ENCODE results near the gene RPL21. TPM values are rescaled to one million over a fixed set of nuclear protein-coding genes. Genes with fewer than 3 reads are reported as not detected.

RPL21 gene
- polyA plus RNA-seq, 3 donors = 1,311 to 1,781 (median 1,417) TPM

- H3K36me3 ChIP-seq (replicated peaks in 1 of 2; ENCODE audit: control insufficient read depth in 1 of 2, insufficient read depth in 2 of 2, low read length in 2 of 2) = no peaks in the 10 kb centered on the region
- no peaks in the 10 kb centered on the region for H3K4me1 ChIP-seq (ENCODE audit: control insufficient read depth in 1 of 2, insufficient read depth in 2 of 2, low read length in 2 of 2)
- TF ChIP-seq CTCF (IDR thresholded peaks at IDR 0.05) = no peak
- Mint-ChIP-seq H3K9me3 (peaks cover 0 to 2% (median 0%) of the 10 kb centered on the region in 7 donors), H3K4me1 (peaks cover 7% of the 10 kb centered on the region), H3K4me3 (no peak overlapping the region), H3K27me3 (ENCODE audit: low read depth in 3 of 3) (peaks cover 0 to 2% (median 0%) of the 10 kb centered on the region in 3 donors), H3K36me3 (no peaks in the 10 kb centered on the region), H3K27ac (no peak overlapping the region)
- no peak overlapping the region for H3K9ac ChIP-seq (ENCODE audit: insufficient read depth, low read length, poor library complexity, severe bottlenecking)
- no peak overlapping the region for H2AFZ ChIP-seq (ENCODE audit: insufficient read depth, low read depth, low read length, poor library complexity, severe bottlenecking)
- H3K4me2 ChIP-seq (replicated peaks; ENCODE audit: extremely low read depth, low read length, poor library complexity, severe bottlenecking) = no peak overlapping the region
- intact Hi-C loops (cut with micrococcal nuclease) = no loop called here
- no peak overlapping the region for H3K27ac ChIP-seq (ENCODE audit: low read depth in 1 of 2, low read length in 2 of 2)
- no peaks in the 10 kb centered on the region for H3K79me2 ChIP-seq (ENCODE audit: insufficient read depth, low read length)
- no peaks in the 10 kb centered on the region for H3K9me3 ChIP-seq (replicated peaks in 1 of 2; ENCODE audit: control insufficient read depth in 1 of 2, insufficient read depth in 1 of 2, low read length in 2 of 2)
- H4K20me1 ChIP-seq (ENCODE audit: insufficient read depth, low read length) = no peaks in the 10 kb centered on the region
- DNase-seq = no peak
- H3K27me3 ChIP-seq (ENCODE audit: control insufficient read depth in 2 of 2, insufficient read depth in 2 of 2, low read length in 2 of 2) = no peaks in the 10 kb centered on the region
- H3K4me3 ChIP-seq (replicated peaks in 1 of 3; ENCODE audit: low read depth in 2 of 3, low read length in 3 of 3) = no peak overlapping the region
- no CpG with 5 or more reads among the region's 4 CpGs for WGBS (ENCODE audit: insufficient coverage)
Measured at GRCh38 chr13:27304099-27304498, 52.7 kb downstream of the RPL21 start.

GRCh38 chr13:27304611-27305010 is 53.3 kb downstream of the RPL21 start:
- 100% methylated on average over 1 of the region's 2 CpGs for WGBS (ENCODE audit: insufficient coverage)
- Mint-ChIP-seq H3K36me3 (no peaks in the 10 kb centered on the region), H3K4me1 (peaks cover 9% of the 10 kb centered on the region), H3K27me3 (ENCODE audit: low read depth in 3 of 3) (peaks cover 0 to 2% (median 0%) of the 10 kb centered on the region in 3 donors), H3K27ac (no peak overlapping the region), H3K4me3 (no peak overlapping the region), H3K9me3 (peaks cover 0 to 2% (median 0%) of the 10 kb centered on the region in 7 donors)
- H4K20me1 ChIP-seq (ENCODE audit: insufficient read depth, low read length) = no peaks in the 10 kb centered on the region
- H3K4me1 ChIP-seq (ENCODE audit: control insufficient read depth in 1 of 2, insufficient read depth in 2 of 2, low read length in 2 of 2) = no peaks in the 10 kb centered on the region
- H3K4me3 ChIP-seq (replicated peaks in 1 of 3; ENCODE audit: low read depth in 2 of 3, low read length in 3 of 3) = no peak overlapping the region
- no peaks in the 10 kb centered on the region for H3K36me3 ChIP-seq (replicated peaks in 1 of 2; ENCODE audit: control insufficient read depth in 1 of 2, insufficient read depth in 2 of 2, low read length in 2 of 2)
- no peak overlapping the region for H3K27ac ChIP-seq (ENCODE audit: low read depth in 1 of 2, low read length in 2 of 2)
- no peak for DNase-seq
- no peak overlapping the region for H3K9ac ChIP-seq (ENCODE audit: insufficient read depth, low read length, poor library complexity, severe bottlenecking)
- H3K4me2 ChIP-seq (replicated peaks; ENCODE audit: extremely low read depth, low read length, poor library complexity, severe bottlenecking) = no peak overlapping the region
- intact Hi-C loops (cut with micrococcal nuclease) = no loop called here
- no peak for TF ChIP-seq CTCF (IDR thresholded peaks at IDR 0.05)
- H3K9me3 ChIP-seq (replicated peaks in 1 of 2; ENCODE audit: control insufficient read depth in 1 of 2, insufficient read depth in 1 of 2, low read length in 2 of 2) = no peaks in the 10 kb centered on the region
- H3K79me2 ChIP-seq (ENCODE audit: insufficient read depth, low read length) = no peaks in the 10 kb centered on the region
- no peaks in the 10 kb centered on the region for H3K27me3 ChIP-seq (ENCODE audit: control insufficient read depth in 2 of 2, insufficient read depth in 2 of 2, low read length in 2 of 2)
- H2AFZ ChIP-seq (ENCODE audit: insufficient read depth, low read depth, low read length, poor library complexity, severe bottlenecking) = no peak overlapping the region

Small RNAs within 50 kb of the gene (small RNA-seq; reads per million reads assigned to genes)
- gene SNORA27 (ENCODE audit: insufficient read length, low read depth) (not detected), gene SNORD102 (ENCODE audit: insufficient read length, low read depth) (not detected)

Other genes with a start within 250 kb of the RPL21 start
- 10 to 100 TPM; 12.8 to 23.4 (median 14.5) TPM for gene USP12, start 79.7 kb upstream of the RPL21 start, polyA plus RNA-seq
- gene RASL11A, start 19.3 kb downstream of the RPL21 start, polyA plus RNA-seq = 1 to 10 TPM; 1.0 to 6.8 (median 3.8) TPM
- gene GTF3A, start 173.1 kb downstream of the RPL21 start, polyA plus RNA-seq = 100 to 1,000 TPM in 2 of 3 donors, 10 to 100 TPM in 1; 88.8 to 259 (median 179) TPM
- gene MTIF3, start 199.0 kb downstream of the RPL21 start, polyA plus RNA-seq = 100 to 1,000 TPM in 1 of 3 donors, 10 to 100 TPM in 2; 61.6 to 135 (median 86.6) TPM